Naive thymus-derived CD4-positive, alpha-beta T cell (primary cell): Measurements from ENCODE around the gene PRELID2. TPM values are rescaled to one million over a fixed set of nuclear protein-coding genes. Genes with fewer than 3 reads are reported as not detected.

Experiments used
- ATAC-seq: fragments of 150-1000 bp; cut with Tn5 transposase; 2 replicates; pipeline ENCODE4 v1.10.0; 2021; ENCODE audit warnings: mild to moderate bottlenecking, moderate library complexity
- CTCF ChIA-PET: fragments of 350-600 bp; sonication (Branson Sonifier 250); formaldehyde crosslinking; loops from one replicate; lab custom pipeline; 2021; ENCODE audit warnings: antibody characterized with exemption; lab: Charles Lee
- POLR2A ChIA-PET: fragments of 350-600 bp; sonication (Branson Sonifier 250); formaldehyde crosslinking; loops from one replicate; lab custom pipeline; 2021; ENCODE audit warnings: antibody characterized with exemption, inconsistent platforms; lab: Charles Lee
- DNase-seq, 9 donors: peaks; one replicate each; pipeline versions ENCODE4 v3.0.0 to v3.0.0-alpha.2; 2020 to 2022; ENCODE audit warnings: mixed read lengths in 1 of 9
- H3K27ac ChIP-seq: one replicate; pipeline ENCODE4 v1.7.0; 2013; ENCODE audit warnings: mild to moderate bottlenecking, low read depth, low read length, moderate library complexity
- H3K27me3 ChIP-seq, 2 donors: one replicate each; pipeline ENCODE4 v1.7.0; 2013; ENCODE audit warnings: low read length in 2 of 2, mild to moderate bottlenecking in 2 of 2, moderate library complexity in 2 of 2; ENCODE audit not compliant: control insufficient read depth in 2 of 2, insufficient read depth in 2 of 2
- H3K36me3 ChIP-seq, 3 experiments: 1 replicate in 2 of 3; 2 replicates in 1 of 3; pipeline ENCODE4 v1.7.0; 2013; ENCODE audit warnings: low read length in 3 of 3, mild to moderate bottlenecking in 3 of 3, moderate library complexity in 1 of 3; ENCODE audit not compliant: insufficient read depth in 3 of 3, control insufficient read depth in 2 of 3
- H3K4me1 ChIP-seq, 2 donors: one replicate each; pipeline ENCODE4 v1.7.0; 2013; ENCODE audit warnings: low read length in 2 of 2, mild to moderate bottlenecking in 2 of 2, moderate library complexity in 1 of 2; ENCODE audit not compliant: control insufficient read depth in 2 of 2, insufficient read depth in 2 of 2
- H3K4me3 ChIP-seq: 2 replicates; pipeline ENCODE4 v1.7.0; 2013; ENCODE audit warnings: mild to moderate bottlenecking, low read length
- H3K9me3 ChIP-seq, 3 experiments: 1 replicate in 2 of 3; 2 replicates in 1 of 3; pipeline ENCODE4 v1.7.0; 2013; ENCODE audit warnings: low read length in 3 of 3; ENCODE audit not compliant: control insufficient read depth in 2 of 3
- H3K27ac Mint-ChIP-seq, 9 donors: one replicate each; pipeline ENCODE4 v1.8.0; 2020 to 2022; ENCODE audit warnings: mixed read lengths in 9 of 9, mild to moderate bottlenecking in 8 of 9, moderate library complexity in 5 of 9, inconsistent platforms in 2 of 9
- H3K27me3 Mint-ChIP-seq, 5 donors: one replicate each; pipeline ENCODE4 v1.8.0; 2021 to 2022; ENCODE audit warnings: mixed read lengths in 5 of 5, mild to moderate bottlenecking in 1 of 5
- H3K36me3 Mint-ChIP-seq, 5 donors: one replicate each; pipeline ENCODE4 v1.8.0; 2020 to 2022; ENCODE audit warnings: mixed read lengths in 5 of 5, mild to moderate bottlenecking in 3 of 5, inconsistent platforms in 1 of 5
- H3K4me1 Mint-ChIP-seq, 7 donors: one replicate each; pipeline ENCODE4 v1.8.0; 2020 to 2022; ENCODE audit warnings: mixed read lengths in 7 of 7, mild to moderate bottlenecking in 3 of 7, inconsistent platforms in 1 of 7
- H3K4me3 Mint-ChIP-seq, 10 donors: one replicate each; pipeline ENCODE4 v1.8.0; 2020 to 2022; ENCODE audit warnings: mild to moderate bottlenecking in 10 of 10, mixed read lengths in 10 of 10, moderate library complexity in 6 of 10, inconsistent platforms in 2 of 10
- H3K9me3 Mint-ChIP-seq, 11 donors: one replicate each; pipeline ENCODE4 v1.8.0; 2020 to 2022; ENCODE audit warnings: mixed read lengths in 11 of 11, mild to moderate bottlenecking in 4 of 11, inconsistent platforms in 1 of 11, moderate library complexity in 1 of 11
- intact Hi-C, 2 donors: fragments of 100-400 bp; cut with micrococcal nuclease; formaldehyde crosslinking; loops; one replicate each; pipeline ENCODE4 v1.15.1; 2023
- polyA plus RNA-seq, 2 donors: library from polyadenylated mRNA; unstranded; fragments of 300-500 nt; fragmentation: Illumina TruSeq; gene quantifications; one replicate each; pipeline ENCODE4 v1.2.3, GENCODE V29; 2021
- total RNA-seq, 6 experiments: library from RNA in 5 of 6; stranded (reverse) in 5 of 6; gene quantifications; 1 replicate in 5 of 6; 2 replicates in 1 of 6; pipeline ENCODE4 v1.2.3 and lab custom pipeline; 2021 to 2026

PRELID2 gene
- total and polyA plus RNA-seq, 7 experiments from 2014 or later, result 0.29 to 4.1 (median 1.3) TPM; not detected in 2

DNA sequence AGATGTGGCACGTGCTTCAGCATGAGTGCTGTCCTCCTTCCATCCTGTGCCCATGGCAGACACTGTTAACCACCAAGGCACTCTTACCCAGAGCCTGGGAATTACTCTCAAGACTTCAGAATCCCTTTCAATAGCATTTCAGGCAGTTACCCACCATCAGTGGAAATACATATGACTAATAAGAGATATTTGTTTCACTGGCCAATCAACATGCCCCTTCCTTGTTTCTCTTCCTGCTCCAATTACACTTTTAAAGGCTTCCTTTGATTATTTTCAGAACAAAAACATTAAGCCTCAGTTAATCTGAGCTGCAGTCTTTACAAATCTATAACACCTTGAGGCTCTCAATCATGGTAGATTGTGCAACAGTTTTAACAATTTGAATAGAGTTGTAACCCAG is 70.8 kb downstream of the PRELID2 start:
- Histone ChIP-seq H3K27me3 (no peaks in the 10 kb centered on the region), H3K36me3 (no peaks in the 10 kb centered on the region), H3K27ac (no peak overlapping the region), H3K9me3 (no peaks in the 10 kb centered on the region), H3K4me1 (no peaks in the 10 kb centered on the region), H3K4me3 (no peak overlapping the region)
- ATAC-seq, result no peak
- no peak overlapping the region for H3K4me3 Mint-ChIP-seq
- intact Hi-C loops, result no loop called here
- H3K9me3 Mint-ChIP-seq, result peaks cover 0 to 7% (median 3%) of the 10 kb centered on the region in 11 donors
- ChIA-PET CTCF (no interaction called here), POLR2A (no interaction called here)
- H3K36me3 Mint-ChIP-seq, result no peaks in the 10 kb centered on the region
- H3K4me1 Mint-ChIP-seq, result no peaks in the 10 kb centered on the region
- DNase-seq, result no peak
- peak overlapping the region in 1 of 9 donors; percentile 3 for H3K27ac Mint-ChIP-seq
- H3K27me3 Mint-ChIP-seq, result no peaks in the 10 kb centered on the region

GRCh38 chr5:145762833-145763232 is 72.3 kb downstream of the PRELID2 start:
- ChIA-PET POLR2A (no interaction called here), CTCF (no interaction called here)
- H3K27me3 Mint-ChIP-seq, result no peaks in the 10 kb centered on the region
- Histone ChIP-seq H3K9me3 (no peaks in the 10 kb centered on the region), H3K27me3 (no peaks in the 10 kb centered on the region), H3K36me3 (no peaks in the 10 kb centered on the region), H3K4me3 (no peak overlapping the region), H3K27ac (no peak overlapping the region), H3K4me1 (no peaks in the 10 kb centered on the region)
- no peak overlapping the region for H3K4me3 Mint-ChIP-seq
- intact Hi-C loops, result no loop called here
- H3K27ac Mint-ChIP-seq, result no peak overlapping the region
- H3K9me3 Mint-ChIP-seq, result peaks cover 0 to 7% (median 2%) of the 10 kb centered on the region in 11 donors
- DNase-seq (no peak), ATAC-seq (no peak)
- no peaks in the 10 kb centered on the region for H3K36me3 Mint-ChIP-seq
- no peaks in the 10 kb centered on the region for H3K4me1 Mint-ChIP-seq

DNA sequence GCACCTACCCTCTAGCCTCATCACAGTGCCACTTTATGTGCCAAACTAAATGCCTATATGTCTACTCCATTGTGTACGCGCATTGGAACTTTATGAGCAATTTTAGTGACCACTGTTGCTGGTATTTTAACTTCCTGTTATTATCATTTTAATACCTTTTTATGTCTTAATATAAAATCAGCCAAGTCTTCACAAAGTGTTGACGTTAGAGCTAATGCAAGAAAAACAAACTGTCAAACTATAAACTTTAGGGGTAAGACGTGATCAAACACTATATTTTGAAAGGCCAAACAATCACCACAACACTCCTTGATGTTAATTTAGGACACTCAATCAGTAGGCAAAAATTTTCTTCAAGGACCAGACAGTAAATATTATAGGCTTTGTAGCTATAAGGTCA is 73.9 kb downstream of the PRELID2 start:
- Mint-ChIP-seq H3K4me1 (no peaks in the 10 kb centered on the region), H3K9me3 (peaks cover 0 to 5% (median 0%) of the 10 kb centered on the region in 11 donors), H3K27me3 (no peaks in the 10 kb centered on the region), H3K36me3 (no peaks in the 10 kb centered on the region), H3K27ac (no peak overlapping the region), H3K4me3 (no peak overlapping the region)
- DNase-seq, result no peak
- Histone ChIP-seq H3K4me3 (no peak overlapping the region), H3K27me3 (no peaks in the 10 kb centered on the region), H3K9me3 (no peaks in the 10 kb centered on the region), H3K36me3 (no peaks in the 10 kb centered on the region), H3K27ac (no peak overlapping the region), H3K4me1 (no peaks in the 10 kb centered on the region)
- ATAC-seq, result no peak
- ChIA-PET POLR2A (no interaction called here), CTCF (no interaction called here)
- intact Hi-C loops, result no loop called here

GRCh38 chr5:145760660-145761059 is 74.5 kb downstream of the PRELID2 start:
- H3K4me1 Mint-ChIP-seq, result no peaks in the 10 kb centered on the region

GRCh38 chr5:145752947-145753346 is 82.2 kb downstream of the PRELID2 start:
- no peak for ATAC-seq
- H3K4me3 Mint-ChIP-seq, result no peak overlapping the region
- H3K4me3 ChIP-seq, result no peak overlapping the region

More at GRCh38 chr5:145760660-145761059, 74.5 kb downstream of the PRELID2 start:
- Mint-ChIP-seq H3K36me3 (no peaks in the 10 kb centered on the region), H3K9me3 (peaks cover 0 to 2% (median 0%) of the 10 kb centered on the region in 11 donors), H3K27ac (no peak overlapping the region), H3K4me3 (no peak overlapping the region), H3K27me3 (no peaks in the 10 kb centered on the region)
- DNase-seq, result no peak
- POLR2A ChIA-PET, result no interaction called here
- CTCF ChIA-PET, result no interaction called here
- Histone ChIP-seq H3K4me3 (no peak overlapping the region), H3K27ac (no peak overlapping the region), H3K4me1 (no peaks in the 10 kb centered on the region), H3K27me3 (no peaks in the 10 kb centered on the region), H3K36me3 (no peaks in the 10 kb centered on the region), H3K9me3 (no peaks in the 10 kb centered on the region)
- intact Hi-C loops, result no loop called here
- ATAC-seq, result no peak

GRCh38 chr5:145752534-145752933 is 82.6 kb downstream of the PRELID2 start:
- POLR2A ChIA-PET, result no interaction called here

More at GRCh38 chr5:145752947-145753346, 82.2 kb downstream of the PRELID2 start:
- Mint-ChIP-seq H3K9me3 (peaks cover 0 to 20% (median 8%) of the 10 kb centered on the region in 11 donors), H3K36me3 (peaks cover 0 to 6% (median 0%) of the 10 kb centered on the region in 5 donors), H3K27ac (no peak overlapping the region), H3K27me3 (peaks cover 0 to 2% (median 0%) of the 10 kb centered on the region in 5 donors), H3K4me1 (peaks cover 0 to 9% (median 0%) of the 10 kb centered on the region in 7 donors)
- ChIA-PET POLR2A (no interaction called here), CTCF (no interaction called here)
- no peak for DNase-seq
- Histone ChIP-seq H3K36me3 (no peaks in the 10 kb centered on the region), H3K27ac (no peak overlapping the region), H3K27me3 (no peaks in the 10 kb centered on the region), H3K4me1 (no peaks in the 10 kb centered on the region), H3K9me3 (no peaks in the 10 kb centered on the region)
- intact Hi-C loops, result no loop called here

DNA sequence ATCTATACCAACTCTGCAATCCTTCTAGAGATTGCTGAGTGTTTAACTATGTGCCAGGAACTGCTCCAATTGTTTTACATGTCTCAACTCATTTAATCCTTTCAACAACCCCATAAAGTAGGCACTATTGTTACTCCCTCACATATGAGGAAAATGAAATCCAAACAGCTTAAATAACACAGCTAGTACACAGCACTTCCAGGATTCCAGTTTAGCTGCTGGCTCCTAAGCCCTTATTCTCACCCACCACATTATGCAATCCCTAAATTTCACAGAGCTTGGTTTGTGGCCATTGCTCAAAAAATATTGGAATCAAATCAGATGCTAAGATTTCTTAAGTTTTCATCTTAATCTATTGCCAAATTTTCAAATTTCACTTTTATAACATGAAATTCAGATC is 84.9 kb downstream of the PRELID2 start:
- Histone ChIP-seq H3K9me3 (no peaks in the 10 kb centered on the region), H3K4me1 (no peaks in the 10 kb centered on the region), H3K27me3 (no peaks in the 10 kb centered on the region), H3K36me3 (no peaks in the 10 kb centered on the region), H3K27ac (no peak overlapping the region), H3K4me3 (no peak overlapping the region)
- ATAC-seq, result no peak
- ChIA-PET POLR2A (no interaction called here), CTCF (no interaction called here)
- Mint-ChIP-seq H3K27ac (no peak overlapping the region), H3K4me1 (peaks cover 0 to 9% (median 0%) of the 10 kb centered on the region in 7 donors), H3K9me3 (peaks cover 0 to 28% (median 9%) of the 10 kb centered on the region in 11 donors), H3K4me3 (no peak overlapping the region), H3K36me3 (peaks cover 0 to 6% (median 0%) of the 10 kb centered on the region in 5 donors), H3K27me3 (peaks cover 0 to 2% (median 0%) of the 10 kb centered on the region in 5 donors)
- intact Hi-C loops, result no loop called here
- no peak for DNase-seq

More at GRCh38 chr5:145752534-145752933, 82.6 kb downstream of the PRELID2 start:
- Mint-ChIP-seq H3K4me1 (peaks cover 0 to 9% (median 0%) of the 10 kb centered on the region in 7 donors), H3K9me3 (peaks cover 0 to 24% (median 9%) of the 10 kb centered on the region in 11 donors), H3K36me3 (peaks cover 0 to 6% (median 0%) of the 10 kb centered on the region in 5 donors), H3K27me3 (peaks cover 0 to 2% (median 0%) of the 10 kb centered on the region in 5 donors), H3K4me3 (no peak overlapping the region), H3K27ac (no peak overlapping the region)
- ATAC-seq, result no peak
- H3K9me3 ChIP-seq, result no peaks in the 10 kb centered on the region
- no peak for DNase-seq
- H3K4me1 ChIP-seq, result no peaks in the 10 kb centered on the region
- CTCF ChIA-PET, result no interaction called here
- H3K27me3 ChIP-seq, result no peaks in the 10 kb centered on the region
- no peak overlapping the region for H3K27ac ChIP-seq
- H3K36me3 ChIP-seq, result no peaks in the 10 kb centered on the region
- intact Hi-C loops, result no loop called here
- H3K4me3 ChIP-seq, result no peak overlapping the region
